Kidney (tissue), 14 donors: Measurements from ENCODE around the gene VWF. TPM values are rescaled to one million over a fixed set of nuclear protein-coding genes. Genes with fewer than 3 reads are reported as not detected.

Source experiments
- DNase-seq, 5 donors: peaks; one replicate each; pipeline ENCODE4 v3.0.0-alpha.2; 2013 to 2020
- FAIRE-seq: peaks from 2 replicates; lab custom pipeline; 2012; peaks lifted over from hg19 to GRCh38; lab: Jason Lieb, UNC
- H3K27ac ChIP-seq, 2 donors: one replicate each; pipeline ENCODE4 v1.7.0; 2013; ENCODE audit warnings: low read depth in 2 of 2, low read length in 2 of 2, inconsistent platforms in 1 of 2
- H3K27me3 ChIP-seq: one replicate; pipeline ENCODE4 v1.7.1; 2013; ENCODE audit warnings: low read length, inconsistent platforms; ENCODE audit not compliant: control insufficient read depth, insufficient read depth
- H3K36me3 ChIP-seq, 3 donors: one replicate each; pipeline versions ENCODE4 v1.7.0 to v1.7.1; 2013; ENCODE audit warnings: low read length in 3 of 3, control low read depth in 1 of 3, inconsistent platforms in 1 of 3; ENCODE audit not compliant: insufficient read depth in 3 of 3, control insufficient read depth in 2 of 3
- H3K4me1 ChIP-seq, 3 donors: one replicate each; pipeline versions ENCODE4 v1.7.0 to v1.7.1; 2013; ENCODE audit warnings: low read length in 3 of 3, inconsistent platforms in 1 of 3, low read depth in 1 of 3; ENCODE audit not compliant: control insufficient read depth in 2 of 3, insufficient read depth in 2 of 3
- H3K4me3 ChIP-seq, 3 donors: one replicate each; pipeline versions ENCODE4 v1.7.0 to v1.8.1; 2013; ENCODE audit warnings: low read length in 3 of 3, control low read depth in 1 of 3, inconsistent platforms in 1 of 3
- H3K9ac ChIP-seq, 3 donors: one replicate each; pipeline versions ENCODE4 v1.7.0 to v1.7.1; 2013; ENCODE audit warnings: low read length in 3 of 3, control low read depth in 1 of 3, inconsistent platforms in 1 of 3
- H3K9me3 ChIP-seq, 3 donors: one replicate each; pipeline versions ENCODE4 v1.7.0 to v1.7.1; 2013; ENCODE audit warnings: low read length in 3 of 3, control low read depth in 1 of 3, inconsistent platforms in 1 of 3; ENCODE audit not compliant: control insufficient read depth in 2 of 3, insufficient read depth in 1 of 3
- CTCF ChIP-seq: IDR thresholded peaks from 3 replicates; pipeline ENCODE4 v1.5.1; 2012; ENCODE audit warnings: mild to moderate bottlenecking, moderate library complexity, borderline replicate concordance; ENCODE audit not compliant: insufficient read depth; ENCODE audit errors: extremely low read depth
- intact Hi-C: fragments of 100-400 bp; cut with DNase I; formaldehyde crosslinking; loops from one replicate; pipeline ENCODE4 v1.11.1; 2022
- polyA plus RNA-seq: library from polyadenylated mRNA; stranded (reverse); fragments of 350-450 nt; fragmentation: Illumina TruSeq; extraction: RNeasy Lipid Tissue Mini Kit (QIAGEN cat#74804); gene quantifications from one replicate; pipeline ENCODE4 v1.2.3, GENCODE V29; 2014; ENCODE audit warnings: low read depth, low replicate concordance; ENCODE audit not compliant: insufficient read depth
- total RNA-seq: library from RNA; stranded (reverse); fragmentation: NEBNext Ultra II Directional; extraction: Animal tissue kit (Norgen Biotek cat#: 25700); gene quantifications from one replicate; pipeline ENCODE4 v1.2.1, GENCODE V29; 2021
- donor health status: control.
- donor health status: control.
- donor health status: control.
- donor health status: control.
- donor health status: control.
- donor health status: DM: yes; HTN: yes; CAD: no.
- donor health status: Normal renal cell carcinoma (clear cell type).

The VWF gene
- total and polyA plus RNA-seq, 2 donors from 2014 or later = 9.6 to 183 TPM

DNA sequence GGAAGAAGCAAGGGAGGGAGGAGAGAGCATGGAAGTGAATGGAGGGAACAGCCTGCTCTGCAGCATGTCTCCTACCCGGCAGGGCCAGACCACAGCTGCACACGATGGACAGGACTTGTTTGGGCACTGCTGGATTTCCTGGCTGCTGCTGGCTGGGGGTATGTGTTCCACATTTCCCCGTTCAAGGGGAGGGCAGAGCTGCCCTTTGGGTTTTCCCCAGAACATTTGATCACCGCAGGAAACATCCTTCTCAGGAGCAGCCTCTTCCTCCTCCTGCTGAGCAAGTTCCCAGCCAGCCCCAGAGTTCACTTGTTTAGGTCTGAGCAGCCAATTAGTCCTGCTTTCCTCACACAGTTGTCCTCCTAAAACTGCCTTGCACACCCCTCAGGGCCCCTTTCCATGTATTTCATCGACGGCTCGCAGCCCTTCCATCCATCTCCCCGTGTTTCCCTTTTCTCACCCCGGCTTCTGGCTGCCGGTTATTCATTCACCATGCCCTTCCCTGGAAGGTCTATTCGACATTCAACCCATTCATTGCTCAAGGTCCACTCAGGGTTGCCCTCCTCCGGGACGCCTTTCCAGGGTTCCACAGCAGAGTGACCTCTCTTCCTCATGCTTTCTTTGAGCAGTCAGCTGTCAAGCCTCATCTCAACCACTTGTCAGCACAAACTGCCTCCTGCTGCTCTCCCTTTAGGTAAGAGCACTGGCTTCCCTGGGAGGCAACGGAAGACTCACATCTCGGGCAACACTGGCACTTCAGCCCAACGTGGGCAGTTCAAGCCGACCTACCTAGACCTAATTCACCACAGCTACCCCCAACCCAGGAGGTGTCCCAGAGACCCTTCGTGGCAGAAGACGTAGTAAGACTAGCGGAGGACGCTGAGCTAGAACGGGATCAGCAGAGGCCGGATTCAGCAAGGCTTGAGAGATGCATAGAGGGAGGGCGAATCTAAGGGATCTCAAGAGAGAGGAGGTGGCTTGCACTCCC, 159.3 kb downstream of the VWF start:
- no peaks in the 10 kb centered on the region for H3K27me3 ChIP-seq
- H3K4me3 ChIP-seq = no peak overlapping the region
- no peak overlapping the region for H3K9ac ChIP-seq
- H3K4me1 ChIP-seq = peaks cover 0 to 5% (median 0%) of the 10 kb centered on the region in 3 donors
- no peak for TF ChIP-seq CTCF
- intact Hi-C loops = no loop called here
- no peak for DNase-seq
- H3K36me3 ChIP-seq = no peaks in the 10 kb centered on the region
- H3K9me3 ChIP-seq = no peaks in the 10 kb centered on the region
- H3K27ac ChIP-seq = no peak overlapping the region
- no peak for FAIRE-seq

- FAIRE-seq (no peak), DNase-seq (no peak)
- Histone ChIP-seq H3K4me1 (peaks cover 0 to 5% (median 0%) of the 10 kb centered on the region in 3 donors), H3K9ac (no peak overlapping the region), H3K27me3 (no peaks in the 10 kb centered on the region), H3K27ac (no peak overlapping the region), H3K36me3 (no peaks in the 10 kb centered on the region), H3K4me3 (no peak overlapping the region), H3K9me3 (no peaks in the 10 kb centered on the region)
- intact Hi-C loops = no loop called here
- TF ChIP-seq CTCF = no peak
Observed at GRCh38 chr12:5963515-5963914, 161.0 kb downstream of the VWF start.

DNA sequence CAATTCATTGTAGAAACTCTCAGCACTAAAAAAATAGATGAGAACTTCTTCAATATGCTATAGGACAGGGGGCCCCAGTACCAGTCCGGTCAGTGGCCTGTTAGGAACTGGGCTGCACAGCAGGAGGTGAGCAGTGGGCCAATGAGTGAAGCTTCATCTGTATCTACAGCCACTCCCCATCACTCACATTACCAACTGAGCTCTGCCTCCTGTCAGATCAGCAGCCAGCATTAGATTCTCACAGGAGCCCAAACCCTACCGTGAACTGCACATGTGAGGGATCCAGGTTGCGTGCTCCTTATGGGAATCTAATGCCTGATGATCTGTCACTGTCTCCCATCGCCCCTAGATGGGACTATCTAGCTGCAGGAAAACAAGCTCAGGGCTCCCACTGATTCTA, 163.7 kb downstream of the VWF start:
- H3K4me1 ChIP-seq = peaks cover 0 to 3% (median 0%) of the 10 kb centered on the region in 3 donors
- no peak overlapping the region for H3K4me3 ChIP-seq
- no peaks in the 10 kb centered on the region for H3K27me3 ChIP-seq
- no peak for TF ChIP-seq CTCF
- no peaks in the 10 kb centered on the region for H3K9me3 ChIP-seq
- no peak overlapping the region for H3K27ac ChIP-seq
- DNase-seq (no peak), FAIRE-seq (no peak)
- H3K36me3 ChIP-seq = no peaks in the 10 kb centered on the region
- no peak overlapping the region for H3K9ac ChIP-seq
- intact Hi-C loops = no loop called here
